Nephron progenitor cell (in vitro differentiated cells): Measurements from ENCODE around the gene ZMYND8.

Experiments used
- DNase-seq: peaks from one replicate; pipeline ENCODE4 v3.0.0; 2021
- H3K27ac Mint-ChIP-seq: 2 replicates; pipeline ENCODE4 v1.8.0; 2021; ENCODE audit warnings: mild to moderate bottlenecking, moderate library complexity, mixed read lengths
- H3K27me3 Mint-ChIP-seq: 2 replicates; pipeline ENCODE4 v1.8.0; 2021; ENCODE audit warnings: mild to moderate bottlenecking, low read depth, mixed read lengths; ENCODE audit not compliant: poor library complexity
- H3K36me3 Mint-ChIP-seq: 2 replicates; pipeline ENCODE4 v1.8.0; 2021; ENCODE audit warnings: low read depth, mixed read lengths
- H3K4me1 Mint-ChIP-seq: 2 replicates; pipeline ENCODE4 v1.8.0; 2021; ENCODE audit warnings: mixed read lengths
- H3K4me3 Mint-ChIP-seq: 2 replicates; pipeline ENCODE4 v1.8.0; 2021; ENCODE audit warnings: mild to moderate bottlenecking, moderate library complexity, mixed read lengths
- H3K9me3 Mint-ChIP-seq: 2 replicates; pipeline ENCODE4 v1.8.0; 2021; ENCODE audit warnings: mild to moderate bottlenecking, moderate library complexity, mixed read lengths
- CTCF ChIP-seq: fragments of 200-600 bp; sonication (generic); IDR thresholded peaks from 2 replicates; pipeline ENCODE4 v1.5.0; 2021; ENCODE audit warnings: antibody characterized with exemption

ZMYND8 gene

GRCh38 chr20:47235111-47235510, 121.4 kb downstream of the ZMYND8 start:
- Mint-ChIP-seq H3K27ac (no peak overlapping the region), H3K27me3 (peaks cover 3% of the 10 kb centered on the region), H3K4me3 (no peak overlapping the region), H3K4me1 (peaks cover 16% of the 10 kb centered on the region), H3K9me3 (no peaks in the 10 kb centered on the region), H3K36me3 (peaks cover 78% of the 10 kb centered on the region)
- no peak for TF ChIP-seq CTCF
- no peak for DNase-seq

- no peak overlapping the region for H3K4me3 Mint-ChIP-seq
- no peaks in the 10 kb centered on the region for H3K9me3 Mint-ChIP-seq
- H3K27me3 Mint-ChIP-seq = peaks cover 3% of the 10 kb centered on the region
- DNase-seq = no peak
- H3K36me3 Mint-ChIP-seq = peaks cover 77% of the 10 kb centered on the region
- peak overlapping the region; percentile 84 for H3K27ac Mint-ChIP-seq
- H3K4me1 Mint-ChIP-seq = peaks cover 16% of the 10 kb centered on the region
- no peak for TF ChIP-seq CTCF
Observed at GRCh38 chr20:47233333-47234188, 122.9 kb downstream of the ZMYND8 start.

GRCh38 chr20:47232518-47232917, 124.0 kb downstream of the ZMYND8 start:
- no peak for DNase-seq
- Mint-ChIP-seq H3K4me1 (peaks cover 16% of the 10 kb centered on the region), H3K9me3 (no peaks in the 10 kb centered on the region), H3K4me3 (no peak overlapping the region), H3K27me3 (peaks cover 3% of the 10 kb centered on the region), H3K36me3 (peaks cover 76% of the 10 kb centered on the region), H3K27ac (no peak overlapping the region)
- no peak for TF ChIP-seq CTCF

- DNase-seq = no peak
- Mint-ChIP-seq H3K36me3 (peaks cover 76% of the 10 kb centered on the region), H3K27me3 (no peaks in the 10 kb centered on the region), H3K9me3 (no peaks in the 10 kb centered on the region), H3K4me3 (no peak overlapping the region), H3K27ac (peak overlapping the region; percentile 37), H3K4me1 (peaks cover 16% of the 10 kb centered on the region)
- no peak for TF ChIP-seq CTCF
Observed at GRCh38 chr20:47231382-47232039, 125.0 kb downstream of the ZMYND8 start.

- no peaks in the 10 kb centered on the region for H3K27me3 Mint-ChIP-seq
- H3K9me3 Mint-ChIP-seq = no peaks in the 10 kb centered on the region
- peak overlapping the region; percentile 17 for H3K27ac Mint-ChIP-seq
- no peak overlapping the region for H3K4me3 Mint-ChIP-seq
- TF ChIP-seq CTCF = no peak
- DNase-seq = no peak
- H3K36me3 Mint-ChIP-seq = peaks cover 76% of the 10 kb centered on the region
- peaks cover 16% of the 10 kb centered on the region for H3K4me1 Mint-ChIP-seq
Observed at GRCh38 chr20:47230811-47231256, 125.7 kb downstream of the ZMYND8 start.
